CD14-positive monocyte (primary cell): ENCODE measurements around the gene ARIH2. TPM values are rescaled to one million over a fixed set of nuclear protein-coding genes. Genes with fewer than 3 reads are reported as not detected.
A peak's percentile ranks its signal among the peaks of the same experiment; 100 is the strongest.

Source experiments
- DNase-seq, 3 donors: peaks; one replicate each; pipeline ENCODE4 v3.0.0-alpha.2; 2011 to 2022
- H2AFZ ChIP-seq: 2 replicates; pipeline ENCODE4 v1.6.0; 2012; ENCODE audit warnings: mild to moderate bottlenecking, low read depth, low read length, inconsistent platforms; ENCODE audit not compliant: insufficient read depth, poor library complexity, severe bottlenecking
- H3K27ac ChIP-seq, 2 donors: 1 replicate in 1 of 2; 2 replicates in 1 of 2; pipeline ENCODE4 v1.5.1; 2012 to 2013; ENCODE audit warnings: low read length in 2 of 2, control low read depth in 1 of 2, inconsistent platforms in 1 of 2, low read depth in 1 of 2, mild to moderate bottlenecking in 1 of 2
- H3K27me3 ChIP-seq, 2 donors: one replicate each; pipeline versions ENCODE4 v1.6.0 to v1.6.1; 2011 to 2013; ENCODE audit warnings: low read length in 2 of 2; ENCODE audit not compliant: control insufficient read depth in 2 of 2, insufficient read depth in 2 of 2
- H3K36me3 ChIP-seq, 2 donors: replicated peaks in 1 of 2; 1 replicate in 1 of 2; 2 replicates in 1 of 2; pipeline versions ENCODE4 v1.5.1 to v1.6.1; 2012 to 2013; ENCODE audit warnings: low read length in 2 of 2, control low read depth in 1 of 2, inconsistent platforms in 1 of 2, mild to moderate bottlenecking in 1 of 2; ENCODE audit not compliant: insufficient read depth in 2 of 2, control insufficient read depth in 1 of 2
- H3K4me1 ChIP-seq, 2 donors: 1 replicate in 1 of 2; 2 replicates in 1 of 2; pipeline versions ENCODE4 v1.5.1 to v1.6.1; 2012 to 2013; ENCODE audit warnings: low read length in 2 of 2, control low read depth in 1 of 2, inconsistent platforms in 1 of 2, mild to moderate bottlenecking in 1 of 2, moderate library complexity in 1 of 2; ENCODE audit not compliant: insufficient read depth in 2 of 2, control insufficient read depth in 1 of 2
- H3K4me2 ChIP-seq: replicated peaks from 2 replicates; pipeline ENCODE3; 2012; ENCODE audit warnings: low read length, moderate library complexity, mild to moderate bottlenecking; ENCODE audit not compliant: poor library complexity, severe bottlenecking; ENCODE audit errors: extremely low read depth
- H3K4me3 ChIP-seq, 3 experiments: fragments of 200-600 bp in 1 of 3; sonication (generic) in 1 of 3; replicated peaks in 1 of 3; 1 replicate in 2 of 3; 2 replicates in 1 of 3; pipeline ENCODE4 v1.5.1; 2011 to 2013; ENCODE audit warnings: low read length in 3 of 3, mild to moderate bottlenecking in 3 of 3, control low read depth in 2 of 3, low read depth in 2 of 3, inconsistent platforms in 1 of 3, moderate library complexity in 1 of 3
- H3K79me2 ChIP-seq: 2 replicates; pipeline ENCODE4 v1.6.0; 2012; ENCODE audit warnings: mild to moderate bottlenecking, control low read depth, inconsistent platforms, low read length, moderate library complexity; ENCODE audit not compliant: insufficient read depth
- H3K9ac ChIP-seq: 2 replicates; pipeline ENCODE4 v1.6.0; 2017; ENCODE audit warnings: low read length, mild to moderate bottlenecking; ENCODE audit not compliant: insufficient read depth, poor library complexity, severe bottlenecking
- H3K9me3 ChIP-seq, 2 donors: replicated peaks in 1 of 2; 1 replicate in 1 of 2; 2 replicates in 1 of 2; pipeline versions ENCODE4 v1.5.1 to v1.6.1; 2012 to 2013; ENCODE audit warnings: low read length in 2 of 2, control low read depth in 1 of 2; ENCODE audit not compliant: control insufficient read depth in 1 of 2, insufficient read depth in 1 of 2
- H4K20me1 ChIP-seq: 2 replicates; pipeline ENCODE4 v1.6.0; 2012; ENCODE audit warnings: mild to moderate bottlenecking, low read length, control low read depth, moderate library complexity; ENCODE audit not compliant: insufficient read depth
- H3K27ac Mint-ChIP-seq, 7 donors: one replicate each; pipeline ENCODE4 v1.8.0; 2020; ENCODE audit warnings: mild to moderate bottlenecking in 7 of 7, mixed read lengths in 7 of 7, moderate library complexity in 6 of 7, inconsistent platforms in 2 of 7
- H3K27me3 Mint-ChIP-seq, 3 donors: one replicate each; pipeline ENCODE4 v1.8.0; 2021 to 2022; ENCODE audit warnings: low read depth in 3 of 3, mild to moderate bottlenecking in 3 of 3, mixed read lengths in 3 of 3, moderate library complexity in 3 of 3, inconsistent platforms in 1 of 3
- H3K36me3 Mint-ChIP-seq, 2 donors: one replicate each; pipeline ENCODE4 v1.8.0; 2020; ENCODE audit warnings: mixed read lengths in 2 of 2, inconsistent platforms in 1 of 2, mild to moderate bottlenecking in 1 of 2
- H3K4me1 Mint-ChIP-seq: one replicate; pipeline ENCODE4 v1.8.0; 2020; ENCODE audit warnings: mild to moderate bottlenecking, mixed read lengths
- H3K4me3 Mint-ChIP-seq, 2 donors: one replicate each; pipeline ENCODE4 v1.8.0; 2020; ENCODE audit warnings: mild to moderate bottlenecking in 2 of 2, mixed read lengths in 2 of 2, moderate library complexity in 1 of 2
- H3K9me3 Mint-ChIP-seq, 7 donors: one replicate each; pipeline ENCODE4 v1.8.0; 2020 to 2022; ENCODE audit warnings: mixed read lengths in 7 of 7, mild to moderate bottlenecking in 6 of 7, moderate library complexity in 6 of 7, inconsistent platforms in 2 of 7
- WGBS: methylation state at CpG from one replicate; pipeline ENCODE4 v1.1.5; 2013; ENCODE audit warnings: missing lambda C conversion rate; ENCODE audit not compliant: insufficient coverage; 5-methylcytosine and 5-hydroxymethylcytosine counted together
- intact Hi-C, 2 donors: fragments of 100-400 bp; cut with micrococcal nuclease; formaldehyde crosslinking; loops; one replicate each; pipeline versions ENCODE4 v1.15.0 to v1.15.1; 2023
- polyA plus RNA-seq, 3 donors: library from polyadenylated mRNA; depleted of rRNA in 1 of 3; unstranded in 2 of 3; stranded (reverse) in 1 of 3; fragments of 300-500 nt in 2 of 3; fragments of >200 nt in 1 of 3; fragmentation: Illumina TruSeq in 2 of 3; gene quantifications; 1 replicate in 2 of 3; 2 replicates in 1 of 3; pipeline ENCODE4 v1.2.3, GENCODE V29; 2012 to 2021
- TF ChIP-seq, protein P1 (sequence below): fragments of 200-600 bp; IDR thresholded peaks from one replicate; pipeline ENCODE4 v1.8.0; 2022; ENCODE audit warnings: antibody characterized with exemption, mild to moderate bottlenecking

Gene ARIH2
- polyA plus RNA-seq, 3 donors = 68.2 to 94.8 (median 72.2) TPM

- H3K9ac ChIP-seq = no peak overlapping the region
- WGBS = 99% methylated on average over 6 of the region's 8 CpGs
- H3K27ac Mint-ChIP-seq = peak overlapping the region in 2 of 7 donors; percentile 11 to 84
- no peak overlapping the region for H2AFZ ChIP-seq
- no peak overlapping the region for H3K27ac ChIP-seq
- no peaks in the 10 kb centered on the region for H3K79me2 ChIP-seq
- H3K27me3 ChIP-seq = no peaks in the 10 kb centered on the region
- intact Hi-C loops = loop anchor here in 1 of 2 donors (10.0 kb wide), 1 partner anchor 156 kb away; no protein-coding TSS in a partner anchor
- H3K4me1 Mint-ChIP-seq = no peaks in the 10 kb centered on the region
- no peak for DNase-seq
- H3K9me3 ChIP-seq = no peaks in the 10 kb centered on the region
- H3K4me1 ChIP-seq = no peaks in the 10 kb centered on the region
- H3K27me3 Mint-ChIP-seq = peaks cover 0 to 3% (median 0%) of the 10 kb centered on the region in 3 donors
- TF ChIP-seq, protein P1, sequence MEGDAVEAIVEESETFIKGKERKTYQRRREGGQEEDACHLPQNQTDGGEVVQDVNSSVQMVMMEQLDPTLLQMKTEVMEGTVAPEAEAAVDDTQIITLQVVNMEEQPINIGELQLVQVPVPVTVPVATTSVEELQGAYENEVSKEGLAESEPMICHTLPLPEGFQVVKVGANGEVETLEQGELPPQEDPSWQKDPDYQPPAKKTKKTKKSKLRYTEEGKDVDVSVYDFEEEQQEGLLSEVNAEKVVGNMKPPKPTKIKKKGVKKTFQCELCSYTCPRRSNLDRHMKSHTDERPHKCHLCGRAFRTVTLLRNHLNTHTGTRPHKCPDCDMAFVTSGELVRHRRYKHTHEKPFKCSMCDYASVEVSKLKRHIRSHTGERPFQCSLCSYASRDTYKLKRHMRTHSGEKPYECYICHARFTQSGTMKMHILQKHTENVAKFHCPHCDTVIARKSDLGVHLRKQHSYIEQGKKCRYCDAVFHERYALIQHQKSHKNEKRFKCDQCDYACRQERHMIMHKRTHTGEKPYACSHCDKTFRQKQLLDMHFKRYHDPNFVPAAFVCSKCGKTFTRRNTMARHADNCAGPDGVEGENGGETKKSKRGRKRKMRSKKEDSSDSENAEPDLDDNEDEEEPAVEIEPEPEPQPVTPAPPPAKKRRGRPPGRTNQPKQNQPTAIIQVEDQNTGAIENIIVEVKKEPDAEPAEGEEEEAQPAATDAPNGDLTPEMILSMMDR = no peak
- H3K4me2 ChIP-seq = no peak overlapping the region
- H3K4me3 ChIP-seq = no peak overlapping the region
- no peaks in the 10 kb centered on the region for H4K20me1 ChIP-seq
- peaks cover 17 to 37% of the 10 kb centered on the region in 2 donors for H3K36me3 Mint-ChIP-seq
- H3K9me3 Mint-ChIP-seq = no peaks in the 10 kb centered on the region
- H3K4me3 Mint-ChIP-seq = no peak overlapping the region
- peaks cover 3 to 22% of the 10 kb centered on the region in 2 donors for H3K36me3 ChIP-seq
These were observed 80.6 kb downstream of the ARIH2 start for GRCh38 chr3:48999085-48999858.

GRCh38 chr3:49001155-49001554 lies 82.5 kb downstream of the ARIH2 start:
- Mint-ChIP-seq H3K9me3 (no peaks in the 10 kb centered on the region), H3K4me3 (no peak overlapping the region), H3K4me1 (peaks cover 2% of the 10 kb centered on the region), H3K27ac (no peak overlapping the region), H3K36me3 (peaks cover 8 to 20% of the 10 kb centered on the region in 2 donors), H3K27me3 (peaks cover 0 to 3% (median 0%) of the 10 kb centered on the region in 3 donors)
- H2AFZ ChIP-seq = no peak overlapping the region
- H3K79me2 ChIP-seq = no peaks in the 10 kb centered on the region
- TF ChIP-seq, protein P1 = no peak
- no peak for DNase-seq
- H3K27ac ChIP-seq = no peak overlapping the region
- H3K4me2 ChIP-seq = no peak overlapping the region
- intact Hi-C loops = no loop called here
- H3K4me3 ChIP-seq = no peak overlapping the region
- peaks cover 0 to 6% of the 10 kb centered on the region in 2 donors for H3K36me3 ChIP-seq
- no peak overlapping the region for H3K9ac ChIP-seq
- H4K20me1 ChIP-seq = no peaks in the 10 kb centered on the region
- H3K4me1 ChIP-seq = peaks cover under 1 to 4% of the 10 kb centered on the region in 2 donors
- no peaks in the 10 kb centered on the region for H3K9me3 ChIP-seq
- no peaks in the 10 kb centered on the region for H3K27me3 ChIP-seq
- WGBS = 93% methylated on average over 4 of the region's 6 CpGs
